Endothelial cell of umbilical vein (primary cell): ENCODE data around the gene NT5C1B. TPM values are rescaled to one million over a fixed set of nuclear protein-coding genes. Genes with fewer than 3 reads are reported as not detected.

Source experiments
- BruUV-seq: library from RNA; stranded (reverse); fragments of 400-500 nt; replicated peaks from 2 replicates; lab custom pipeline; 2021; lab: Mats Ljungman, UMichigan
- CTCF ChIA-PET: fragments of 300-600, 350-600 bp; sonication (Branson Sonifier 250); formaldehyde crosslinking; loops from one replicate; lab custom pipeline; 2021; ENCODE audit warnings: antibody characterized with exemption, inconsistent platforms; lab: Charles Lee
- POLR2A ChIA-PET: fragments of 300-600, 350-600 bp; sonication (Branson Sonifier 250); formaldehyde crosslinking; loops from one replicate; lab custom pipeline; 2021; ENCODE audit warnings: antibody characterized with exemption, inconsistent platforms; lab: Charles Lee
- DNase-seq: peaks from one replicate; pipeline ENCODE4 v3.0.0-alpha.2; 2011; ENCODE audit warnings: low read depth, low spot score
- FAIRE-seq: peaks from 2 replicates; lab custom pipeline; 2011; peaks lifted over from hg19 to GRCh38; lab: Jason Lieb, UNC
- H2AFZ ChIP-seq: 2 replicates; pipeline ENCODE4 v1.6.0; 2012; ENCODE audit warnings: low read depth, low read length, control low read depth, inconsistent platforms
- H3K27ac ChIP-seq: 2 replicates; pipeline ENCODE4 v1.5.1; 2011; ENCODE audit warnings: low read depth, mild to moderate bottlenecking, control low read depth, low read length, moderate library complexity; ENCODE audit not compliant: insufficient read depth
- H3K27me3 ChIP-seq, 2 experiments: 2 replicates each; pipeline versions ENCODE4 v1.6.0 to v1.6.1; 2011; ENCODE audit warnings: low read length in 2 of 2, mixed read lengths in 1 of 2; ENCODE audit not compliant: control insufficient read depth in 2 of 2, insufficient read depth in 2 of 2
- H3K36me3 ChIP-seq, 2 experiments: 2 replicates in 1 of 2; 3 replicates in 1 of 2; pipeline ENCODE4 v1.5.1; 2011; ENCODE audit warnings: low read length in 2 of 2, mild to moderate bottlenecking in 1 of 2, moderate library complexity in 1 of 2; ENCODE audit not compliant: control insufficient read depth in 2 of 2, insufficient read depth in 2 of 2; ENCODE audit errors: extremely low read depth in 1 of 2
- H3K4me1 ChIP-seq: 3 replicates; pipeline ENCODE4 v1.5.1; 2011; ENCODE audit warnings: mild to moderate bottlenecking, low read length; ENCODE audit not compliant: control insufficient read depth, insufficient read depth; ENCODE audit errors: extremely low read depth
- H3K4me2 ChIP-seq: 2 replicates; pipeline ENCODE4 v1.6.1; 2011; ENCODE audit warnings: low read length, control low read depth, mixed read lengths; ENCODE audit not compliant: insufficient read depth
- H3K4me3 ChIP-seq, 3 experiments: fragments of 200-600 bp in 1 of 3; sonication (generic), shearing (Covaris generic) in 1 of 3; replicated peaks in 1 of 3; 2 replicates each; pipeline ENCODE4 v1.5.1; 2011 to 2016; ENCODE audit warnings: control low read depth in 3 of 3, low read length in 3 of 3, mild to moderate bottlenecking in 2 of 3, inconsistent platforms in 1 of 3, low read depth in 1 of 3, moderate library complexity in 1 of 3; ENCODE audit not compliant: insufficient read depth in 1 of 3
- H3K79me2 ChIP-seq: 2 replicates; pipeline ENCODE4 v1.6.0; 2012; ENCODE audit warnings: low read length, inconsistent platforms; ENCODE audit not compliant: control insufficient read depth, insufficient read depth
- H3K9ac ChIP-seq: replicated peaks from 2 replicates; pipeline ENCODE3; 2011; ENCODE audit warnings: low read length, control low read depth; ENCODE audit not compliant: insufficient read depth; ENCODE audit errors: extremely low read depth
- H3K9me1 ChIP-seq: replicated peaks from 3 replicates; pipeline ENCODE4 v1.6.0; 2011; ENCODE audit warnings: mild to moderate bottlenecking, low read length; ENCODE audit not compliant: control insufficient read depth, insufficient read depth; ENCODE audit errors: extremely low read depth
- H3K9me3 ChIP-seq: replicated peaks from 2 replicates; pipeline ENCODE4 v1.5.1; 2012; ENCODE audit warnings: low read length, inconsistent platforms; ENCODE audit not compliant: control insufficient read depth, insufficient read depth
- H4K20me1 ChIP-seq: replicated peaks from 2 replicates; pipeline ENCODE3; 2011; ENCODE audit warnings: mild to moderate bottlenecking, low read length; ENCODE audit not compliant: control insufficient read depth, insufficient read depth; ENCODE audit errors: extremely low read depth
- EZH2 ChIP-seq: IDR thresholded peaks from 2 replicates; pipeline ENCODE4 v1.6.1; 2012; ENCODE audit warnings: borderline replicate concordance, low read depth, mild to moderate bottlenecking, moderate library complexity, low read length, inconsistent platforms; ENCODE audit not compliant: severe bottlenecking
- FOS ChIP-seq: IDR thresholded peaks from 2 replicates; pipeline ENCODE4 v1.6.1; 2011; ENCODE audit warnings: mild to moderate bottlenecking, low read length, moderate library complexity, borderline replicate concordance; ENCODE audit not compliant: insufficient read depth
- GATA2 ChIP-seq: IDR thresholded peaks from 2 replicates; pipeline ENCODE4 v1.7.0; 2011; ENCODE audit warnings: low read depth, mild to moderate bottlenecking, moderate library complexity, mixed read lengths, low read length; ENCODE audit not compliant: insufficient read length, insufficient read depth
- JUN ChIP-seq: IDR thresholded peaks from 2 replicates; pipeline ENCODE4 v1.6.1; 2011; ENCODE audit warnings: borderline replicate concordance, low read depth; ENCODE audit not compliant: insufficient read length, insufficient read depth
- MYC ChIP-seq: IDR thresholded peaks from one replicate; pipeline ENCODE4 v1.6.1; 2011; ENCODE audit warnings: mild to moderate bottlenecking, low read depth, low read length
- POLR2A ChIP-seq: IDR thresholded peaks from 2 replicates; pipeline ENCODE4 v1.6.1; 2012; ENCODE audit warnings: low read depth, mild to moderate bottlenecking, control low read depth, low read length
- POLR2AphosphoS5 ChIP-seq: IDR thresholded peaks from 2 replicates; pipeline ENCODE4 v1.6.1; 2012; ENCODE audit warnings: low read depth, mild to moderate bottlenecking, control low read depth, low read length, moderate library complexity; ENCODE audit not compliant: insufficient read depth
- dilution Hi-C: fragments of 300-500 bp; cut with MboI; formaldehyde crosslinking; loops from one replicate; pipeline ENCODE4 v1.15.0; 2019; ENCODE audit warnings: low sequenced_read_pairs; ENCODE audit not compliant: extremely low pct_ligation_motif_present
- intact Hi-C: fragments of 100-400 bp; cut with micrococcal nuclease; formaldehyde crosslinking; loops from one replicate; pipeline ENCODE4 v1.10.0; 2022
- polyA plus RNA-seq, 4 experiments: library from polyadenylated mRNA; depleted of rRNA in 3 of 4; stranded (reverse) in 3 of 4; unstranded in 1 of 4; fragments of >200 nt; gene quantifications; 2 replicates each; pipeline versions ENCODE4 v1.2.1 to v1.2.3, GENCODE V29; 2011 to 2012; ENCODE audit warnings: missing spikeins in 1 of 4
- total RNA-seq: library from RNA; stranded (reverse); gene quantifications from 2 replicates; pipeline ENCODE4 v1.2.3, GENCODE V29; 2021
- TF ChIP-seq, protein P1 (sequence below), 2 donors: IDR thresholded peaks; 1 replicate in 1 of 2; 2 replicates in 1 of 2; pipeline ENCODE4 v1.5.1; 2011; ENCODE audit warnings: low read length in 2 of 2, mild to moderate bottlenecking in 2 of 2, moderate library complexity in 2 of 2, control low read depth in 1 of 2, inconsistent platforms in 1 of 2, low read depth in 1 of 2; ENCODE audit not compliant: insufficient read depth in 1 of 2; ENCODE audit errors: extremely low read depth in 1 of 2
- TF ChIP-seq, protein P2 (sequence below): IDR thresholded peaks from 2 replicates; pipeline ENCODE4 v1.6.1; 2011; ENCODE audit not compliant: insufficient read depth, insufficient read length

NT5C1B gene
- total and polyA plus RNA-seq, 2 donors (not counting 3 experiments of a cell fraction or from before 2014, with no cell fraction given) = not detected

DNA sequence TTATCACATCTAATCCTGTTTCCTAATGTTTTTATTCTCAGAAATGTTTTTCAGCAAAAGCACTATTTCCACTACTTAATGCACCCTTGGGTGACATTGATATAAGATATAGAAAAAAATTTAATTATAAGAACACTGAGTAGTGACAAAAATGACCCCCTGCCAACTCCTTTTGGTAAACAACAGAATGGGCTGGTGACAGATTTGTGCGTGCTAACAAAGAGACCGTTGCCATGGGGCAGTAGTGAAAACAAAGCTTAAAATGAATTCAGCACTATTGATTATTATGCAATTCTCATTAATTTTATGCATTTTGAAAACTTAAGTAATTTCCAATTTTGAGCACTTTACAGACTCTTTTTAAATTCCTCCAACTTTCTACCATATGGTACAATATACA lies 62.0 kb downstream of the NT5C1B start:
- FAIRE-seq = no peak
- Histone ChIP-seq H3K9me1 (no peaks in the 10 kb centered on the region), H3K27me3 (no peaks in the 10 kb centered on the region), H3K4me2 (no peak overlapping the region), H4K20me1 (no peaks in the 10 kb centered on the region), H3K27ac (no peak overlapping the region), H3K4me1 (no peaks in the 10 kb centered on the region), H3K9ac (no peak overlapping the region), H2AFZ (no peak overlapping the region), H3K9me3 (no peaks in the 10 kb centered on the region), H3K36me3 (no peaks in the 10 kb centered on the region), H3K4me3 (no peak overlapping the region), H3K79me2 (no peaks in the 10 kb centered on the region)
- intact Hi-C loops (loop anchor here (10.0 kb wide), 1 partner anchor 347 kb away; no protein-coding TSS in a partner anchor), dilution Hi-C loops (no loop called here)
- no peak for DNase-seq
- TF ChIP-seq, protein P1, sequence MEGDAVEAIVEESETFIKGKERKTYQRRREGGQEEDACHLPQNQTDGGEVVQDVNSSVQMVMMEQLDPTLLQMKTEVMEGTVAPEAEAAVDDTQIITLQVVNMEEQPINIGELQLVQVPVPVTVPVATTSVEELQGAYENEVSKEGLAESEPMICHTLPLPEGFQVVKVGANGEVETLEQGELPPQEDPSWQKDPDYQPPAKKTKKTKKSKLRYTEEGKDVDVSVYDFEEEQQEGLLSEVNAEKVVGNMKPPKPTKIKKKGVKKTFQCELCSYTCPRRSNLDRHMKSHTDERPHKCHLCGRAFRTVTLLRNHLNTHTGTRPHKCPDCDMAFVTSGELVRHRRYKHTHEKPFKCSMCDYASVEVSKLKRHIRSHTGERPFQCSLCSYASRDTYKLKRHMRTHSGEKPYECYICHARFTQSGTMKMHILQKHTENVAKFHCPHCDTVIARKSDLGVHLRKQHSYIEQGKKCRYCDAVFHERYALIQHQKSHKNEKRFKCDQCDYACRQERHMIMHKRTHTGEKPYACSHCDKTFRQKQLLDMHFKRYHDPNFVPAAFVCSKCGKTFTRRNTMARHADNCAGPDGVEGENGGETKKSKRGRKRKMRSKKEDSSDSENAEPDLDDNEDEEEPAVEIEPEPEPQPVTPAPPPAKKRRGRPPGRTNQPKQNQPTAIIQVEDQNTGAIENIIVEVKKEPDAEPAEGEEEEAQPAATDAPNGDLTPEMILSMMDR (IDR thresholded peaks at IDR 0.05; ENCODE audit: extremely low read depth in 1 of 2, insufficient read depth in 1 of 2, low read depth in 1 of 2, low read length in 2 of 2) = no peak
- TF ChIP-seq, protein P2, sequence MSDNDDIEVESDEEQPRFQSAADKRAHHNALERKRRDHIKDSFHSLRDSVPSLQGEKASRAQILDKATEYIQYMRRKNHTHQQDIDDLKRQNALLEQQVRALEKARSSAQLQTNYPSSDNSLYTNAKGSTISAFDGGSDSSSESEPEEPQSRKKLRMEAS = no peak
- no peak for TF ChIP-seq GATA2
- no peak for TF ChIP-seq JUN
- no peak for TF ChIP-seq EZH2
- TF ChIP-seq MYC = no peak
- no peak for TF ChIP-seq POLR2A
- TF ChIP-seq POLR2AphosphoS5 = no peak
- TF ChIP-seq FOS = no peak
- no TSS peak for BruUV-seq
- CTCF ChIA-PET = interaction anchor here (0.8 kb wide), 1 partner anchor 10 kb away, joined by 3 read pairs; no protein-coding TSS in a partner anchor
- POLR2A ChIA-PET = no interaction called here
